ENCODE measurements around the gene SLC39A13. TPM values are rescaled to one million over a fixed set of nuclear protein-coding genes. Genes with fewer than 3 reads are reported as not detected.
A peak's percentile ranks its signal among the peaks of the same experiment; 100 is the strongest.

SLC39A13 gene
- total RNA-seq, 2 experiments from 2014 or later = 22.4 to 28.1 TPM

DNA sequence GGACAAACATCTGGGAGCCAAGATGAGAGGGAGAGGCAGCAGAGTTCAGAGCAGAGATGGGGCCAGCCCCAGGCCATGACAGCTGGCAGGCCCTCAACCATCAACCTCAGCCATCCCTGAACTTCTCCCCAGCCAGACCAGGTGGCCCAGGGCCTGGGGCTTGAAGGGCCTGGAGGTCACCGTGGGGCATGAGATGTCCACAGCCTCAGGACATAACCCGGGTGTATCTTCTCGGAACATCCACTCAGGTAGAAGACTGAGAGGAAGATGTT lies 12.4 kb upstream of the SLC39A13 start:
- no peaks in the 10 kb centered on the region for H3K36me3 Mint-ChIP-seq (ENCODE audit: low read depth)
- ChIA-PET CTCF (no interaction called here), POLR2A (no interaction called here)
- DNase-seq = no peak
- no peaks in the 10 kb centered on the region for H3K9me3 Mint-ChIP-seq
- no peaks in the 10 kb centered on the region for H3K27me3 Mint-ChIP-seq
- H3K27ac Mint-ChIP-seq = peak overlapping the region; percentile 94
- no peak overlapping the region for H3K4me3 Mint-ChIP-seq
- H3K4me1 Mint-ChIP-seq = peaks cover 48% of the 10 kb centered on the region

DNA sequence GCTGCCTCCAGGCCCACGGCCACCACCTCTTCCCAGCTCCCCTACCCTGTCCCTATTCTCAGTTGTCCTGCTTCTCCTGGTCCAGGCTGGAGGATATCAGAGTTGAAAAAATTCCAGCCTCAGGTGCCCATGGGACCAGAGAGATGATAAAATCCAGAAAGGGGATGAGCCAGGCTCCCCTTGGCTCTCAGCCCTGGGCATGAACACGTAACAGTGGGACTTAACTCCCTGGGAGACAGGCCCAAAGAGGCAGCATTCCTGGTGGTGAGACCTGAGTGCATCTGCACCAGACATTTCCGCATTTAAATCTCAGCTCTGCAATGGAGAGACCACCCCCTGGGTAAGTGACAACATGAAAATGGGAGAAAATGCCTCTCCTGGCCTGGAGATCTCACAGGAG lies 10.4 kb upstream of the SLC39A13 start:
- ChIA-PET POLR2A (no interaction called here), CTCF (interaction anchor here (1.1 to 1.7 kb wide), 4 partner anchors 10 to 125 kb away, joined by 3 to 7 read pairs (median 4); no protein-coding TSS in a partner anchor)
- DNase-seq = no peak
- H3K27ac Mint-ChIP-seq = no peak overlapping the region
- peaks cover 42% of the 10 kb centered on the region for H3K4me1 Mint-ChIP-seq
- no peaks in the 10 kb centered on the region for H3K36me3 Mint-ChIP-seq (ENCODE audit: low read depth)
- H3K9me3 Mint-ChIP-seq = no peaks in the 10 kb centered on the region
- no peak overlapping the region for H3K4me3 Mint-ChIP-seq
- H3K27me3 Mint-ChIP-seq = no peaks in the 10 kb centered on the region

DNA sequence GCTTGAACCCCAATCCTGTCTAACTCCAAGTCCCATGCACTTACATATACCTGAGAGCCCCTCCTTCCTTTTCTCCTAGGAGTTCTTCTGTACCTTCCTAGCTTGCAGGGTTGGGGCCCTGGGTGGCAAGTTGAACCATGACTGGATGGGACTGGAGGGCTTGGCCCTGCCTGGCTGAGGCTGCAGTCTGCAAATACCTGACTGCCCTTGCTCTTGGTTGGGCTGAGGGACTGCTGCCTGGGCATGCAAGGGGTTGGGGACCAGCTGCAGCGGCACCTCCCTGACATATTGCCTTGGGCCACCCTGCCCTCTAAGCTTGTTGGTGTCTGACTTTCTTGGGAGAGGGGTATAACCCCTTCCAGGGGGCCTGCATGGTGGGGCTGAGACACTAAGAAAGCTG lies 9.8 kb upstream of the SLC39A13 start:
- CTCF ChIA-PET = interaction anchor here (1.1 to 2.1 kb wide), 3 partner anchors 10 to 25 kb away, joined by 4 to 10 read pairs (median 7); no protein-coding TSS in a partner anchor
- H3K27ac Mint-ChIP-seq = no peak overlapping the region
- no peak for DNase-seq
- no peaks in the 10 kb centered on the region for H3K9me3 Mint-ChIP-seq
- H3K27me3 Mint-ChIP-seq = no peaks in the 10 kb centered on the region
- H3K36me3 Mint-ChIP-seq (ENCODE audit: low read depth) = no peaks in the 10 kb centered on the region
- POLR2A ChIA-PET = no interaction called here
- H3K4me1 Mint-ChIP-seq = peaks cover 40% of the 10 kb centered on the region
- H3K4me3 Mint-ChIP-seq = no peak overlapping the region

DNA sequence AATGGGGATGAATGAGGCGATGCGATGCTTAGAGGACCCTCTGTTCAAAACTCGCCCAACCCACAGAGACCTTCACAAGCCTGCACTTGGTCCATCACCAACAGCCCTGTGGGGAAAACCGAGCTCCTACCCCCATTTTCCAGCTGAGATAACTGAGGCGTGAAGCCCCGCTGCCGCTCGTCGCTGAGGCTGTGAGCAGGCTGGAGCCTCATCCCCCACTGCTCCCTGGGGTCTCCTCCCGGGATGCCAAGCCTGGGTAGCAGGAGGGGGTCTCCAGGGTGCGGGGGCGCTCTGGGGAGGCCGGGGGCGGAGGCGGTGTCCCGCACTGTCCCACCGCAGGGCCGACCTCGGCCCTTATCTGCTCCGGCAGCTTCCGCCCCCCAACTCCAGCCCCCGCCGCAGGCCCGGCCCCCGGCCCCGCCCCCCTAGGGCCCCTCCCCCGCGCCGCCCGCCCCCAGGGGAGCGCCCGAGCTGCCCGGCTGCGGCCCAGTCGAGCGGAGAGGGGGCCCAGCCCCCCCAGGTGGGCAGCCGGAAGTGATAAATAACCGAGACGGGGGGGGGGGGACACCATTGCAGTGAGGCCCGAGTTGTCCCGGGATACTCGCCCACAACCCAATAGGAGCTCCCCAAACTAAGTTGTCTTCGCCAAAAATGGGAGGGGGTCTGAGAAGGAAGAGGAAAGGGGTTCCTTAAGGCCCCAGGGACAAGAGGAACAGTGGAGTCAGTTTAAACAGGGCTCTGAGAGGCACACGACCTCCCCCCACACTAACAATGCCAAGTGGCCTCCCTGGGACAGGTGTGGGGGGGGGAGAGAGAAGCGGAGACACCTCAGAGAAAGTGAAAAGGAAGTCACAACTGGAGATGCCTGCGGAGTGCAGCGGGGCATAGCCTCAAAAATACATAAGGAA lies 8.3 kb upstream of the SLC39A13 start:
- ChIA-PET CTCF (interaction anchor here (0.6 to 2.1 kb wide), 6 partner anchors 10 to 253 kb away, joined by 3 to 10 read pairs (median 6); no protein-coding TSS in a partner anchor), POLR2A (interaction anchor here (0.6 kb wide), 2 partner anchors 13 to 29 kb away, joined by 3 to 4 read pairs; no protein-coding TSS in a partner anchor)
- DNase-seq = peak; percentile 31
- Mint-ChIP-seq H3K9me3 (no peaks in the 10 kb centered on the region), H3K4me1 (peaks cover 28% of the 10 kb centered on the region), H3K27me3 (no peaks in the 10 kb centered on the region), H3K36me3 (ENCODE audit: low read depth) (no peaks in the 10 kb centered on the region), H3K27ac (peak overlapping the region; percentile 72), H3K4me3 (peak overlapping the region; percentile 72)

DNA sequence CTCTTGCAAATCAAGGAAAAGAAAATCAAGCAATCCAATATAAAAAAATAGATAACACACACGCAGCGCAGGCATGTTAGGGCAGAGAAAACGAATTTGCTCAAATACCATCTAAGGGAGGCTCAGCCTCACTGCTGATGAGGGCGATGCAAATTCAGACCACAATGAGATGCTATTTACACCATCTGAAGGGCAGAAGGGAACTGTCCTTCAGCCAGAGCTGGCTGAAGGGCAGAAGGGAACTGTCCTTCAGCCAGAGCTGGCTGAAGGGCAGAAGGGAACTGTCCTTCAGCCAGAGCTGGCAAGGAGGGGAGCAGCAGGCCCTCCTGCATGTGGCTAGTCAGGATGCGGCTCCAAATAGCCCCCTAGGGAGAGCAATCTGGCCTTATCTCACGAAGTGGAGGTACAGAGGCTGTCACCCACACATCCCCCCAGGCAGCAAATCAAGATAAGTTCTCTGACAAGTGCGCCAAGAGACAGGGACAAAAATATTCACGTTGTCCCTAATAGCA lies 7.6 kb upstream of the SLC39A13 start:
- peak overlapping the region; percentile 72 for H3K4me3 Mint-ChIP-seq
- H3K4me1 Mint-ChIP-seq = peaks cover 24% of the 10 kb centered on the region

DNA sequence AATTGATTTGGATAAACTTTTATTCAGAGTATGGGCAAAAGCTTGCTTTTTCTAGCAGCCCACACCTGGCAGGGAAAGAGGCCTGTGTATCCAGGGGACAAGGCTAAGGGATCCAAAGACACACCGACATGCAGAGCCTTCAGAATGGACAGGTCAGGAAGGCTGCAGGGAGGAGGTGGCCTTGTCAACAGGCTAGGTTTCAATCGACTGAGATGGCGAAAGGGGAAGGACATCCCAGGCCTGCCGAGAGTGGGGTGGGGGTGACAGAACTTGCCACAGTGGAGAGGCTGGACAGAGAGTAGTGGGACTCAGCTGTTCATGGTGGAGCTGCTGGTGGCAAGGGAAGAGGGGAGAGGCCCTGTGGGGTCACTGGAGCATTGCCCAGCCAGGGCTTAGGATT lies 5.3 kb upstream of the SLC39A13 start:
- DNase-seq = no peak
- Mint-ChIP-seq H3K9me3 (no peaks in the 10 kb centered on the region), H3K27me3 (no peaks in the 10 kb centered on the region), H3K4me1 (peaks cover 32% of the 10 kb centered on the region), H3K27ac (no peak overlapping the region), H3K4me3 (no peak overlapping the region), H3K36me3 (ENCODE audit: low read depth) (no peaks in the 10 kb centered on the region)
- POLR2A ChIA-PET = no interaction called here
- CTCF ChIA-PET = interaction anchor here (0.6 to 2.0 kb wide), 3 partner anchors 9 to 155 kb away, joined by 3 to 8 read pairs (median 6); partner anchors contain the start of gene ACP2

More for the DNA sequence above, 7.6 kb upstream of the SLC39A13 start:
- H3K27me3 Mint-ChIP-seq = no peaks in the 10 kb centered on the region
- H3K36me3 Mint-ChIP-seq (ENCODE audit: low read depth) = no peaks in the 10 kb centered on the region
- ChIA-PET POLR2A (interaction anchor here (0.6 kb wide), 1 partner anchor 29 kb away, joined by 4 read pairs; no protein-coding TSS in a partner anchor), CTCF (interaction anchor here (1.2 to 1.7 kb wide), 2 partner anchors 10 to 12 kb away, joined by 4 to 7 read pairs; no protein-coding TSS in a partner anchor)
- DNase-seq = no peak
- no peaks in the 10 kb centered on the region for H3K9me3 Mint-ChIP-seq
- H3K27ac Mint-ChIP-seq = peak overlapping the region; percentile 72

DNA sequence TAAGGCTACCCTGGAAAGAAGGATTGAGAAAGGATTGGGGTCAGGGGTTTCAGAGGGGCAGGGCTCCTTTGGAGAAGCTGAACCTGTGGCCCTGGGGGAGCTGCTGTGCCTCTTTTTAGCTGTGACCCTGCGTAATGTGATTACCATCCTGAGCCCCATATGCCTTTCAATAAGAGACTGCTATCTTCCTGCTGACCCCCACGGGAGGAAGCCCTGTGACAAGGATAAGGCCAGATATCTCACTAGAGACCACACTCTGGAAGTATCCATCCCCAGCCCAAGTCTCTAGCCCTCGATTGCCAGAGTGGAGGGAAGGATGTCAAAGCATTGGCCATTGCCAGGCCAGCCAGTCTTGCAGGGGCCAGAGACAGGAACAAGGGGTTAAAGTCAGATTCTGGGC lies 4.8 kb upstream of the SLC39A13 start:
- ChIA-PET CTCF (interaction anchor here (0.6 to 2.0 kb wide), 5 partner anchors 10 to 874 kb away, joined by 3 to 8 read pairs (median 3); partner anchors contain the start of gene ACP2), POLR2A (no interaction called here)
- no peaks in the 10 kb centered on the region for H3K36me3 Mint-ChIP-seq (ENCODE audit: low read depth)
- H3K27me3 Mint-ChIP-seq = no peaks in the 10 kb centered on the region
- H3K4me3 Mint-ChIP-seq = no peak overlapping the region
- H3K27ac Mint-ChIP-seq = no peak overlapping the region
- no peak for DNase-seq
- no peaks in the 10 kb centered on the region for H3K9me3 Mint-ChIP-seq
- peaks cover 32% of the 10 kb centered on the region for H3K4me1 Mint-ChIP-seq

DNA sequence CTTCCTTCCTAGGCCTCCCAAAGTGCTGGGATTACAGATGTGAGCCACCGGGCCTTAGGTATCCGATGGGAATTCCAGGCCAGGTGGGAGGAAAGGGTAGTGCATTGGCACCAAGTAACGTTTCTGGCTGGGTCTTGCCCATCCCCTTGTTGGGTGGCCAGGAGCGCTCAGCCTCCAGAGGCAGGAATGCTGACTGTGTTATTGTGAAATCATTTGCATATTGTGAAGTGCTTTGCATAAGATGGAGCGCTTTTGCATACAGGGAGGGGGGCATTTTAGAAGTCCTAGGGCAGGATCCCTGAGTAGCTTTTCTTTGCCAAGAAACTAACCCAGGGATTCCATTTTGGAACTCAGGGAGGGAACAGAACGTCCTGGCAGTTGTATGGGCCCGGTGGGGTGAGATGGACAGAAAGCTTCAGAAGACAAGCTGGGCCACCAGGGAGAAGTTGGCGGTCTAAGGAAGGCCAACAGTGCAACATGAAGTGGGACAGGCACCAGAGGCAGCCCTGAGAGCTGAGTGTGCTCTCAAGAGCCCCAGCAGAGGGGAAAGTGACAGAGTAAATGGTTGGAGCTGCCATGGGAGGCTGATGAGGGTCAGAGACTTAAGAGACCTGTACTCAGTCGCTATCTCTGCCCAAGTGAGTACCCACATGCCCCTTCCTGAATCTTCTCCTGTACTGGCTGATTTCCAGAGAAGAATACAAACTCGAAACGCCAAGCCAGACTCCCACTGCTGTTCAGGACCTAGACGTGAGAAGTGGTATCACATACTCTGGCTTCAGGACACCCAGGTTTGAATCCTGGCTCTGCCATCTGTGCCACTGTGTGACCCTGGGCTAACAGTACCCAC lies 1.3 kb upstream of the SLC39A13 start:
- no peak for DNase-seq
- no peaks in the 10 kb centered on the region for H3K9me3 Mint-ChIP-seq
- peak overlapping the region; percentile 78 for H3K4me3 Mint-ChIP-seq
- H3K27me3 Mint-ChIP-seq = no peaks in the 10 kb centered on the region
- ChIA-PET CTCF (interaction anchor here (0.7 to 1.3 kb wide), 3 partner anchors 10 to 228 kb away, joined by 3 to 8 read pairs (median 4); no protein-coding TSS in a partner anchor), POLR2A (interaction anchor here (0.5 to 0.7 kb wide), 3 partner anchors 14 to 1059 kb away, joined by 3 to 4 read pairs (median 3); no protein-coding TSS in a partner anchor)
- H3K36me3 Mint-ChIP-seq (ENCODE audit: low read depth) = no peaks in the 10 kb centered on the region
- peaks cover 22% of the 10 kb centered on the region for H3K4me1 Mint-ChIP-seq
- H3K27ac Mint-ChIP-seq = peak overlapping the region; percentile 86

DNA sequence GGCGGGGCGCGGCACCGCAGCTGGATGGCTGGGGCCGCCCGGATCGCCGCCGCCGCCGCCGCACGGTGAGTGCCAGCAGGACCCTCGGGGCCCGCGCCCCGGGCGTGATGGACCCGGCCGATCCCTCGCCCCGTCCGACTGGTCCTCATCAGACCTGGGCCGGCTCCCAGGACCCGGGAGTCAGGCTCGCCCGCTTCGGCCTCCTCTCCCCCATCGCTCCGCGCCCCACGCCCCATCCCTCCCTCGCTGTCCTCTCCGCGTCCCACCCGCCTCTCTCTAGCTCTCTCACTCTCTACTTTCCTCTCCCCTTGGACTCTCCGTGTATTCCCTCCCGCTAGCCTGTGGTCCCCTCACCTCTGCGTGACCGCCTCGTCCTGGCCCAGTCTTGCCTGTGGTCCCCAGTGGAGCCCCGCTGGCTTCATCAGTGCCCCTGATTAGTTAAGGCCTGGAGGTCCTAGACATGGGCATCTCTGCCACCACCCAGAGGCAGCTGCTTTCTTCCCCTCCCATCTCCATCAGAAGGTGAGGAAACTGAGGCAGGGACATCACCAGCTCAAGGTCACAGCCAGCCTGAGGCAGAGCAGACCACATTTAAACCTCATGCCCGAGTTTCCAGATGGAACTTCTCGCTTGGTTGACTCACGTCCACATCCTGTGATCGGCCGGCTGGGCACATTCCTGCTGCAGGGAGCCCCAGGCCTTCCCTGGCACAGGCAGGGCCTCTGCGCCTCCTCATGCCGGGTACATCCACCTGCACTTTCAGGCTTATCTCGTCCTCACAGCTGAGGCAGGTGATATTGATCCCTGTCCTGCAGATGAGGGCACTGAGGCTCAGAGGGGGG lies 429 bp downstream of the SLC39A13 start:
- Mint-ChIP-seq H3K9me3 (no peaks in the 10 kb centered on the region), H3K4me1 (peaks cover 22% of the 10 kb centered on the region), H3K36me3 (ENCODE audit: low read depth) (peaks cover 2% of the 10 kb centered on the region), H3K27me3 (no peaks in the 10 kb centered on the region), H3K4me3 (peak overlapping the region; percentile 94), H3K27ac (peak overlapping the region; percentile 94)
- ChIA-PET CTCF (interaction anchor here (0.6 to 1.4 kb wide), 6 partner anchors 16 to 174 kb away, joined by 3 to 4 read pairs (median 3); no protein-coding TSS in a partner anchor), POLR2A (no interaction called here)
- no peak for DNase-seq

DNA sequence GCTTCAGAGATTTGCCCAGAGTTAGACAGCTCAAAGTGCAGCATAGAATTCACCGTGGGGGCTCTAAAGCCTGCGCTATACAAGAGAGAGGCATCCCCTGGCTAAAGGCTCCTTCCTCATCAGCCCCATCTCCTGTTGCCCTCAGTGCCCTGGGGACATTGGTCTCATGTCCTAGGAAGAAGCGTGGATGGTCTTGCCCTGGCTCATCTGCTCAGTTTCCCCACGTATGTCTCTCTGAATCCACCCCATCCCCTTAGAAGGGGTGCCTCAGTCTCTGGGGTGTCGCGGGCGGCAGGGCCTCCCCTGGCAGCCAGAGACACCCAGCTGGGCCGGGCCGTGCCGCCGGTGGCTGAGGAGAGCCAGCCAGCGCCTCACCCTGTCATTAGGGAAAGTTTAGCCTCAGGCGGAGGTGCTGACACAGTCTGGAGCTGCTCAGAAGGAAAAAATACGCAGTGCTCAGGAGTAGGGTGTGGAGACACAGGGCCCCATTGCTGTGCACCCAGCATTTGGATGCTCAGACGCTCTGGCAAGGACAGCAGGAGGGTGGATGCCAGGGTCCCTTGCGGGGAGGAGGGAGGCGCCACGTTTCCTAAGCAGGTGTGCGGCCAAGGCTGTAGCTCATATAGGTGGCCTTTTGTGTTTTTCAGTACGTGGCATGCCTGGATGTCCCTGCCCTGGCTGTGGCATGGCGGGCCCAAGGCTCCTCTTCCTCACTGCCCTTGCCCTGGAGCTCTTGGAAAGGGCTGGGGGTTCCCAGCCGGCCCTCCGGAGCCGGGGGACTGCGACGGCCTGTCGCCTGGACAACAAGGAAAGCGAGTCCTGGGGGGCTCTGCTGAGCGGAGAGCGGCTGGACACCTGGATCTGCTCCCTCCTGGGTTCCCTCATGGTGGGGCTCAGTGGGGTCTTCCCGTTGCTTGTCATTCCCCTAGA lies 1.3 kb downstream of the SLC39A13 start:
- peak overlapping the region; percentile 94 for H3K27ac Mint-ChIP-seq
- DNase-seq = no peak
- H3K36me3 Mint-ChIP-seq (ENCODE audit: low read depth) = peaks cover 2% of the 10 kb centered on the region
- ChIA-PET CTCF (interaction anchor here (0.6 to 3.7 kb wide), 8 partner anchors 15 to 175 kb away, joined by 3 to 47 read pairs (median 4); partner anchors contain the start of gene PSMC3), POLR2A (no interaction called here)
- peak overlapping the region; percentile 94 for H3K4me3 Mint-ChIP-seq
- H3K27me3 Mint-ChIP-seq = no peaks in the 10 kb centered on the region
- no peaks in the 10 kb centered on the region for H3K9me3 Mint-ChIP-seq
- H3K4me1 Mint-ChIP-seq = peaks cover 22% of the 10 kb centered on the region

Data from activated CD4-positive, alpha-beta T cell treated with anti-CD3 and anti-CD28 coated beads, Interleukin-2, amount 10 ng/mL, durations not matched to agents 7 days and 5 days (primary cell).